Effector memory CD8-positive, alpha-beta T cell (primary cell): ENCODE measurements around the gene RAD54L.
"Not testable (repeated sequence)": the region's sequence is repeated elsewhere in the genome, so short reads cannot be mapped to it uniquely, and the experiment has no call there.

ENCODE experiments used
- ATAC-seq: fragments of 150-1000 bp; cut with Tn5 transposase; replicated peaks from 2 replicates; pipeline ENCODE4 v1.10.0; 2021; ENCODE audit warnings: mild to moderate bottlenecking, moderate library complexity
- DNase-seq, 3 experiments: peaks; one replicate each; pipeline ENCODE4 v3.0.0; 2021
- H3K27ac Mint-ChIP-seq, 2 donors: one replicate each; pipeline ENCODE4 v1.8.0; 2022; ENCODE audit warnings: mild to moderate bottlenecking in 2 of 2, mixed read lengths in 2 of 2, moderate library complexity in 2 of 2
- H3K27me3 Mint-ChIP-seq, 2 donors: one replicate each; pipeline ENCODE4 v1.8.0; 2022; ENCODE audit warnings: mixed read lengths in 2 of 2
- H3K36me3 Mint-ChIP-seq: one replicate; pipeline ENCODE4 v1.8.0; 2022; ENCODE audit warnings: mild to moderate bottlenecking, moderate library complexity, mixed read lengths; ENCODE audit not compliant: insufficient read depth
- H3K4me1 Mint-ChIP-seq, 2 donors: one replicate each; pipeline ENCODE4 v1.8.0; 2022; ENCODE audit warnings: low read depth in 2 of 2, mixed read lengths in 2 of 2
- H3K4me3 Mint-ChIP-seq, 2 donors: one replicate each; pipeline ENCODE4 v1.8.0; 2022; ENCODE audit warnings: mild to moderate bottlenecking in 2 of 2, mixed read lengths in 2 of 2, moderate library complexity in 2 of 2
- H3K9me3 Mint-ChIP-seq, 2 donors: one replicate each; pipeline ENCODE4 v1.8.0; 2022; ENCODE audit warnings: mixed read lengths in 2 of 2

RAD54L gene

GRCh38 chr1:46325285-46326076, 77.9 kb downstream of the RAD54L start:
- H3K36me3 Mint-ChIP-seq, H3K4me1 Mint-ChIP-seq, DNase-seq, H3K9me3 Mint-ChIP-seq, H3K4me3 Mint-ChIP-seq, H3K27me3 Mint-ChIP-seq, ATAC-seq: not testable (repeated sequence)
- H3K27ac Mint-ChIP-seq, result peak overlapping the region in 1 of 2 donors; percentile 35
